ENCODE results near the gene GPR6.

The GPR6 gene

DNA sequence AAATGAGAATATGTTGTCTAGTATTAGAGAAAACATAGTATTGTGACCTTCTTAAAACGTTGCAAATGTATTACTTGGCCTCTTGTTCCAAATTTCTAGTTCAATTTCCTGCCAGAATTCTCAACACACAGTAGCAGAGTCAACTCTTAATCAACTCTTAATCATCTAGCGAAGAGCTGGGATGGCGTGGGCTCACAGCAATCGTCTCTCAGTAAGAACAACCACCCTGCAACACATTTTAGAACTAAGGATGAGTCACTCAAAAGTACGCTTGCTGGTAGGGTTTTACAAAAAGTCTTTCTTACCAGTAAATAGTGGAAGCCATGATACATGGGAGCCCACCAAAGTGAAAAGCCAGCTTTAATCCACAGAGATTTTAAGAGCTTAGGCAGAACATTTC, 24.6 kb downstream of the GPR6 start:
- ChIA-PET POLR2A (no interaction called here), CTCF (interaction anchor here (0.6 to 1.7 kb wide), 4 partner anchors 37 to 1092 kb away, joined by 3 to 4 read pairs (median 4); no protein-coding TSS in a partner anchor)
- Histone ChIP-seq H3K9me3 (ENCODE audit: control insufficient read depth, insufficient read depth, low read depth, low read length) (no peaks in the 10 kb centered on the region), H3K4me3 (ENCODE audit: low read depth, low read length) (no peak overlapping the region), H3K4me1 (ENCODE audit: control insufficient read depth, insufficient read depth, low read length) (no peaks in the 10 kb centered on the region), H3K27ac (ENCODE audit: extremely low read depth, low read depth, low read length) (no peak overlapping the region), H3K36me3 (ENCODE audit: control insufficient read depth in 2 of 2, insufficient read depth in 1 of 2, low read length in 2 of 2) (no peaks in the 10 kb centered on the region)
- TF ChIP-seq, protein P1, sequence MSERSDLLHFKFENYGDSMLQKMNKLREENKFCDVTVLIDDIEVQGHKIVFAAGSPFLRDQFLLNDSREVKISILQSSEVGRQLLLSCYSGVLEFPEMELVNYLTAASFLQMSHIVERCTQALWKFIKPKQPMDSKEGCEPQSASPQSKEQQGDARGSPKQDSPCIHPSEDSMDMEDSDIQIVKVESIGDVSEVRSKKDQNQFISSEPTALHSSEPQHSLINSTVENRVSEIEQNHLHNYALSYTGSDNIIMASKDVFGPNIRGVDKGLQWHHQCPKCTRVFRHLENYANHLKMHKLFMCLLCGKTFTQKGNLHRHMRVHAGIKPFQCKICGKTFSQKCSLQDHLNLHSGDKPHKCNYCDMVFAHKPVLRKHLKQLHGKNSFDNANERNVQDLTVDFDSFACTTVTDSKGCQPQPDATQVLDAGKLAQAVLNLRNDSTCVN (tag by site-specific recombination; optimal IDR thresholded peaks at IDR 0.05) = no peak
- TF ChIP-seq ZNF777 (tag by site-specific recombination; IDR thresholded peaks at IDR 0.05; ENCODE audit: borderline replicate concordance) (no peak), ZNF558 (tag by site-specific recombination; IDR thresholded peaks at IDR 0.05) (no peak), ZNF473 (tag by site-specific recombination; IDR thresholded peaks at IDR 0.05) (no peak), ZNF302 (tag by site-specific recombination; IDR thresholded peaks at IDR 0.05; ENCODE audit: low read depth) (no peak), KLF16 (tag by site-specific recombination; IDR thresholded peaks at IDR 0.05) (no peak), HOXC10 (CRISPR knock-in tag; IDR thresholded peaks at IDR 0.05) (no peak), ZNF843 (tag by site-specific recombination; IDR thresholded peaks at IDR 0.05) (no peak), ZNF155 (tag by site-specific recombination; IDR thresholded peaks at IDR 0.05) (no peak), ZNF571 (tag by site-specific recombination; IDR thresholded peaks at IDR 0.05) (no peak), MZF1 (tag by site-specific recombination; IDR thresholded peaks at IDR 0.05; ENCODE audit: borderline replicate concordance) (no peak), ZBTB7A (tag by site-specific recombination; IDR thresholded peaks at IDR 0.05; ENCODE audit: low read depth) (no peak), ZBTB20 (tag by site-specific recombination; IDR thresholded peaks at IDR 0.05) (no peak), ZNF202 (tag by site-specific recombination; IDR thresholded peaks at IDR 0.05; ENCODE audit: borderline replicate concordance) (no peak), ZNF311 (tag by site-specific recombination; IDR thresholded peaks at IDR 0.05; ENCODE audit: borderline replicate concordance) (no peak), ZNF561 (tag by site-specific recombination; IDR thresholded peaks at IDR 0.05; ENCODE audit: borderline replicate concordance) (no peak)
- TF ChIP-seq, protein P2, sequence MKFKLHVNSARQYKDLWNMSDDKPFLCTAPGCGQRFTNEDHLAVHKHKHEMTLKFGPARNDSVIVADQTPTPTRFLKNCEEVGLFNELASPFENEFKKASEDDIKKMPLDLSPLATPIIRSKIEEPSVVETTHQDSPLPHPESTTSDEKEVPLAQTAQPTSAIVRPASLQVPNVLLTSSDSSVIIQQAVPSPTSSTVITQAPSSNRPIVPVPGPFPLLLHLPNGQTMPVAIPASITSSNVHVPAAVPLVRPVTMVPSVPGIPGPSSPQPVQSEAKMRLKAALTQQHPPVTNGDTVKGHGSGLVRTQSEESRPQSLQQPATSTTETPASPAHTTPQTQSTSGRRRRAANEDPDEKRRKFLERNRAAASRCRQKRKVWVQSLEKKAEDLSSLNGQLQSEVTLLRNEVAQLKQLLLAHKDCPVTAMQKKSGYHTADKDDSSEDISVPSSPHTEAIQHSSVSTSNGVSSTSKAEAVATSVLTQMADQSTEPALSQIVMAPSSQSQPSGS (tag by site-specific recombination; IDR thresholded peaks at IDR 0.05; ENCODE audit: low read depth) = no peak
- TF ChIP-seq, protein P3, sequence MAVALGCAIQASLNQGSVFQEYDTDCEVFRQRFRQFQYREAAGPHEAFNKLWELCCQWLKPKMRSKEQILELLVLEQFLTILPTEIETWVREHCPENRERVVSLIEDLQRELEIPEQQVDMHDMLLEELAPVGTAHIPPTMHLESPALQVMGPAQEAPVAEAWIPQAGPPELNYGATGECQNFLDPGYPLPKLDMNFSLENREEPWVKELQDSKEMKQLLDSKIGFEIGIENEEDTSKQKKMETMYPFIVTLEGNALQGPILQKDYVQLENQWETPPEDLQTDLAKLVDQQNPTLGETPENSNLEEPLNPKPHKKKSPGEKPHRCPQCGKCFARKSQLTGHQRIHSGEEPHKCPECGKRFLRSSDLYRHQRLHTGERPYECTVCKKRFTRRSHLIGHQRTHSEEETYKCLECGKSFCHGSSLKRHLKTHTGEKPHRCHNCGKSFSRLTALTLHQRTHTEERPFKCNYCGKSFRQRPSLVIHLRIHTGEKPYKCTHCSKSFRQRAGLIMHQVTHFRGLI (tag by site-specific recombination; IDR thresholded peaks at IDR 0.05) = no peak
- TF ChIP-seq, protein P4, sequence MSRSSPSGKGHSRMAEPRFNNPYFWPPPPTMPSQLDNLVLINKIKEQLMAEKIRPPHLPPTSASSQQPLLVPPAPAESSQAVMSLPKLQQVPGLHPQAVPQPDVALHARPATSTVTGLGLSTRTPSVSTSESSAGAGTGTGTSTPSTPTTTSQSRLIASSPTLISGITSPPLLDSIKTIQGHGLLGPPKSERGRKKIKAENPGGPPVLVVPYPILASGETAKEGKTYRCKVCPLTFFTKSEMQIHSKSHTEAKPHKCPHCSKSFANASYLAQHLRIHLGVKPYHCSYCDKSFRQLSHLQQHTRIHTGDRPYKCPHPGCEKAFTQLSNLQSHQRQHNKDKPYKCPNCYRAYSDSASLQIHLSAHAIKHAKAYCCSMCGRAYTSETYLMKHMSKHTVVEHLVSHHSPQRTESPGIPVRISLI (tag by site-specific recombination; IDR thresholded peaks at IDR 0.05) = no peak
- TF ChIP-seq, protein P5, sequence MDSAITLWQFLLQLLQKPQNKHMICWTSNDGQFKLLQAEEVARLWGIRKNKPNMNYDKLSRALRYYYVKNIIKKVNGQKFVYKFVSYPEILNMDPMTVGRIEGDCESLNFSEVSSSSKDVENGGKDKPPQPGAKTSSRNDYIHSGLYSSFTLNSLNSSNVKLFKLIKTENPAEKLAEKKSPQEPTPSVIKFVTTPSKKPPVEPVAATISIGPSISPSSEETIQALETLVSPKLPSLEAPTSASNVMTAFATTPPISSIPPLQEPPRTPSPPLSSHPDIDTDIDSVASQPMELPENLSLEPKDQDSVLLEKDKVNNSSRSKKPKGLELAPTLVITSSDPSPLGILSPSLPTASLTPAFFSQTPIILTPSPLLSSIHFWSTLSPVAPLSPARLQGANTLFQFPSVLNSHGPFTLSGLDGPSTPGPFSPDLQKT (IDR thresholded peaks at IDR 0.05; ENCODE audit: borderline replicate concordance, low read depth, low read length) = no peak

DNA sequence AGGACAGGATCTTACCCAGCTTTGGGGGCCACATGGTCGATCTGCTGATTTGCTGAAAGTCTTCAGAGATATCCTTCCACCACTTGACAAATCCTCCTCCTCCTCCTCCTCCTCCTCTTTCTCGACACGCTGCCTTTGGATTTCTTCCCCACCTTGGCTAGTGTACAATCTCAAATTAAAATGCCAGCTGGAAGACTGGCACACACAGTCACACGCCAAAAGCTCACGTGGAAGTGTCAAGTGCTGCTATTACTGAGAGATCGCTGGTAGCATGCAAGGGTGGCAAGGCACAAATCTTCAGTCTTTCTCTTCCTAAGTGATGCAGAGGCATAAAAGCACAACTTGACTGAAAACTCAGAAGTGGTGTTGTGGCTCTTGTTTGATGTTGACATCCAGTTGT, 35.3 kb downstream of the GPR6 start:
- POLR2A ChIA-PET = no interaction called here
- CTCF ChIA-PET = interaction anchor here (0.7 kb wide), 1 partner anchor 20 kb away, joined by 3 read pairs; no protein-coding TSS in a partner anchor
- H3K36me3 ChIP-seq (ENCODE audit: control insufficient read depth in 2 of 2, insufficient read depth in 1 of 2, low read length in 2 of 2) = no peaks in the 10 kb centered on the region
- TF ChIP-seq ZNF600 (tag by site-specific recombination; IDR thresholded peaks at IDR 0.05) (no peak), ZNF366 (tag by site-specific recombination; conservative IDR thresholded peaks at IDR 0.05) (no peak), SALL2 (tag by site-specific recombination; IDR thresholded peaks at IDR 0.05; ENCODE audit: borderline replicate concordance) (no peak), GLI2 (tag by site-specific recombination; IDR thresholded peaks at IDR 0.05; ENCODE audit: borderline replicate concordance, low read depth) (no peak), ZNF114 (tag by site-specific recombination; IDR thresholded peaks at IDR 0.05) (no peak)
- TF ChIP-seq, protein P6, sequence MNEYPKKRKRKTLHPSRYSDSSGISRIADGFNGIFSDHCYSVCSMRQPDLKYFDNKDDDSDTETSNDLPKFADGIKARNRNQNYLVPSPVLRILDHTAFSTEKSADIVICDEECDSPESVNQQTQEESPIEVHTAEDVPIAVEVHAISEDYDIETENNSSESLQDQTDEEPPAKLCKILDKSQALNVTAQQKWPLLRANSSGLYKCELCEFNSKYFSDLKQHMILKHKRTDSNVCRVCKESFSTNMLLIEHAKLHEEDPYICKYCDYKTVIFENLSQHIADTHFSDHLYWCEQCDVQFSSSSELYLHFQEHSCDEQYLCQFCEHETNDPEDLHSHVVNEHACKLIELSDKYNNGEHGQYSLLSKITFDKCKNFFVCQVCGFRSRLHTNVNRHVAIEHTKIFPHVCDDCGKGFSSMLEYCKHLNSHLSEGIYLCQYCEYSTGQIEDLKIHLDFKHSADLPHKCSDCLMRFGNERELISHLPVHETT (tag by site-specific recombination; IDR thresholded peaks at IDR 0.05) = no peak
- TF ChIP-seq, protein P7, sequence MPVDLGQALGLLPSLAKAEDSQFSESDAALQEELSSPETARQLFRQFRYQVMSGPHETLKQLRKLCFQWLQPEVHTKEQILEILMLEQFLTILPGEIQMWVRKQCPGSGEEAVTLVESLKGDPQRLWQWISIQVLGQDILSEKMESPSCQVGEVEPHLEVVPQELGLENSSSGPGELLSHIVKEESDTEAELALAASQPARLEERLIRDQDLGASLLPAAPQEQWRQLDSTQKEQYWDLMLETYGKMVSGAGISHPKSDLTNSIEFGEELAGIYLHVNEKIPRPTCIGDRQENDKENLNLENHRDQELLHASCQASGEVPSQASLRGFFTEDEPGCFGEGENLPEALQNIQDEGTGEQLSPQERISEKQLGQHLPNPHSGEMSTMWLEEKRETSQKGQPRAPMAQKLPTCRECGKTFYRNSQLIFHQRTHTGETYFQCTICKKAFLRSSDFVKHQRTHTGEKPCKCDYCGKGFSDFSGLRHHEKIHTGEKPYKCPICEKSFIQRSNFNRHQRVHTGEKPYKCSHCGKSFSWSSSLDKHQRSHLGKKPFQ (tag by site-specific recombination; IDR thresholded peaks at IDR 0.05) = no peak

More for the DNA sequence above, 35.3 kb downstream of the GPR6 start:
- Histone ChIP-seq H3K4me1 (ENCODE audit: control insufficient read depth, insufficient read depth, low read length) (no peaks in the 10 kb centered on the region), H3K4me3 (ENCODE audit: low read depth, low read length) (no peak overlapping the region), H3K27ac (ENCODE audit: extremely low read depth, low read depth, low read length) (no peak overlapping the region), H3K9me3 (ENCODE audit: control insufficient read depth, insufficient read depth, low read depth, low read length) (no peaks in the 10 kb centered on the region)
